ENCODE data around the gene ST6GALNAC3. TPM values are rescaled to one million over a fixed set of nuclear protein-coding genes. Genes with fewer than 3 reads are reported as not detected.
"Not testable (repeated sequence)": the region's sequence is repeated elsewhere in the genome, so short reads cannot be mapped to it uniquely, and the experiment has no call there.

The ST6GALNAC3 gene
- total RNA-seq, 2 experiments from 2014 or later = 3.0 to 3.5 TPM

DNA sequence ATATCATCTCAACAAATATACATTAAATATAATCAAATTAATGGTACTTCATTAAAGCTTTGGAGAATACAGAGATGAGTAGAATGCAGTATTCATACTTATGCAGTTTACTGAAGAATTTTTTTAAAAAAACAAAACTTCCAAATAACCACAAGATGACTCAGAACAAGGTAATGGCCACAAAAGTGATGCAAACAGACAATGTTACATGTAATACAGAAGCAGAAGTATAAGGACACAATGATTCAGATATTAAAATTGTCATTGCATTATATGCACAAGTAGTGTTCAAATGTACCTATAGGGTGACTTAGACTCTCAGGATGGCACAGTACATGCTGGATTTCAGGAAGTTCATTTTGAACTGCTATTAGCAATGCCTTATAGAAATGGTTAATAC is 565.5 kb downstream of the ST6GALNAC3 start:
- Mint-ChIP-seq H3K27me3 (no peaks in the 10 kb centered on the region), H3K9me3 (peaks cover 2% of the 10 kb centered on the region), H3K36me3 (no peaks in the 10 kb centered on the region), H3K4me1 (peaks cover 2% of the 10 kb centered on the region), H3K27ac (no peak overlapping the region), H3K4me3 (no peak overlapping the region)
- no peak for DNase-seq

DNA sequence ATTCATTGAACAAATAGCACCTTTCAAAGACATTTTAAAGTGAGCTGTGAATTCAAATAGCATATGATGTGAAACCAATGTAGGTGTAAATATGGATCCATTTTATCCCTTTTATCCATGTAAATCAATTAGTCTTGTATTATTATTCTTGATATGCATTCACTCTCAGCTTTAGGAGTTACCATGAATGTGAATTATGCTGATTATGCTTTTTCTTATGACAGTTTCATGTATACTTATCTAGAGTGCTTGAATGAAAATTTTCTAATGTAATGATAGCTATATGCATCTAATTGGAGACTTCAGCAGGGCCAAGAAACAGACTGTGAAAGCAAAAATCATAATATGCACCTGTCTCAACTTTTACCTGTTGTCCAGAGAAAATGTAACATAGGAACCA is 566.2 kb downstream of the ST6GALNAC3 start:
- no peak for DNase-seq
- peaks cover 2% of the 10 kb centered on the region for H3K4me1 Mint-ChIP-seq
- H3K9me3 Mint-ChIP-seq = peaks cover 2% of the 10 kb centered on the region
- H3K36me3 Mint-ChIP-seq = no peaks in the 10 kb centered on the region
- H3K27ac Mint-ChIP-seq = no peak overlapping the region
- no peaks in the 10 kb centered on the region for H3K27me3 Mint-ChIP-seq
- H3K4me3 Mint-ChIP-seq = no peak overlapping the region

DNA sequence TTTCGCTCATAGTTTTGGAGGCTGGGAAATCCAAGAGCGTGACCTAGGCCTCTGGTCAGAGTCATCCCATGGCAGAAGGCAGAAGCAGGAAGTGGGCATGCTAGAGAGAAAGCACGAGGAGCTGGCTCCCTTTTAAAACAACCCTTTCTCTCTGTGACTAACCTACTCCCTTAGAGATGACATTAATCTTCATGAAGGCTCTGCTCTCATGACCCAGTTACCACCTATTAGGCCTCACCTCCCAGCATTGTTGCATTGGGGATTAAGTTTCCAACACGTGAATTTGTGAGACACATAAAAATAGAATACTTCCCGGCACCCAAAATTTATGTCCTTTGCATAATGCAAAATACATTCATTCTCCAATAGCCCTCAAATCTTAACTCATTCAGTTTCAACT is 569.6 kb downstream of the ST6GALNAC3 start:
- peaks cover 2% of the 10 kb centered on the region for H3K9me3 Mint-ChIP-seq
- H3K27ac Mint-ChIP-seq = no peak overlapping the region
- peaks cover 8% of the 10 kb centered on the region for H3K27me3 Mint-ChIP-seq
- no peaks in the 10 kb centered on the region for H3K36me3 Mint-ChIP-seq
- H3K4me1 Mint-ChIP-seq = no peaks in the 10 kb centered on the region
- DNase-seq = no peak
- no peak overlapping the region for H3K4me3 Mint-ChIP-seq

- peaks cover 15% of the 10 kb centered on the region for H3K9me3 Mint-ChIP-seq
- not testable (repeated sequence) for H3K4me3 Mint-ChIP-seq, H3K27me3 Mint-ChIP-seq, H3K27ac Mint-ChIP-seq, DNase-seq, H3K4me1 Mint-ChIP-seq, H3K36me3 Mint-ChIP-seq
Measured at GRCh38 chr1:76652860-76653259, 578.3 kb downstream of the ST6GALNAC3 start.

GRCh38 chr1:76657623-76658022 is 583.1 kb downstream of the ST6GALNAC3 start:
- no peaks in the 10 kb centered on the region for H3K4me1 Mint-ChIP-seq
- H3K27ac Mint-ChIP-seq = no peak overlapping the region
- no peaks in the 10 kb centered on the region for H3K36me3 Mint-ChIP-seq

GRCh38 chr1:76659171-76659940 is 584.8 kb downstream of the ST6GALNAC3 start:
- peaks cover 14% of the 10 kb centered on the region for H3K9me3 Mint-ChIP-seq
- no peak for DNase-seq
- H3K4me1 Mint-ChIP-seq = no peaks in the 10 kb centered on the region
- no peak overlapping the region for H3K4me3 Mint-ChIP-seq
- no peaks in the 10 kb centered on the region for H3K36me3 Mint-ChIP-seq
- H3K27ac Mint-ChIP-seq = no peak overlapping the region
- peaks cover 5% of the 10 kb centered on the region for H3K27me3 Mint-ChIP-seq

More at GRCh38 chr1:76657623-76658022, 583.1 kb downstream of the ST6GALNAC3 start:
- Mint-ChIP-seq H3K4me3 (no peak overlapping the region), H3K9me3 (peaks cover 12% of the 10 kb centered on the region), H3K27me3 (peaks cover 5% of the 10 kb centered on the region)
- DNase-seq = no peak

DNA sequence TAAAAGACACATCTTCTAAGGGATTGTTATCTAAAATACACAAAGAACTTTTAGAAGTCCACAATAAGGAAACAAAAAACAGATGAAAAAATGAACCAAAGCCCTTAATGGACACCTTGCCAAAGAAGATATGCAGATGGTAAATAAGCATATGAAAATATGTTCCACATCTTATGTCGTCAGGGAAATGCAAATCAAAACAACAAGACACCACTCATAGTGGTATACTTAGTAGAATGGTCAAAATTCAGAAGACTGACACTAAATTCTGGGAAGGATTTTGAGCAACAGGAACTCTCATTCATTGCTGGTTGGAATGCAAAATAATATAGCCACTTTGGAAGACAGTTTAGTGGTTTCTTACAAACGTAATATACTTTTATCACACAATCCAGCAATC is 587.0 kb downstream of the ST6GALNAC3 start:
- H3K4me3 Mint-ChIP-seq = no peak overlapping the region
- peaks cover 15% of the 10 kb centered on the region for H3K9me3 Mint-ChIP-seq
- no peak for DNase-seq
- peaks cover 5% of the 10 kb centered on the region for H3K27me3 Mint-ChIP-seq
- H3K36me3 Mint-ChIP-seq = no peaks in the 10 kb centered on the region
- no peak overlapping the region for H3K27ac Mint-ChIP-seq
- no peaks in the 10 kb centered on the region for H3K4me1 Mint-ChIP-seq

DNA sequence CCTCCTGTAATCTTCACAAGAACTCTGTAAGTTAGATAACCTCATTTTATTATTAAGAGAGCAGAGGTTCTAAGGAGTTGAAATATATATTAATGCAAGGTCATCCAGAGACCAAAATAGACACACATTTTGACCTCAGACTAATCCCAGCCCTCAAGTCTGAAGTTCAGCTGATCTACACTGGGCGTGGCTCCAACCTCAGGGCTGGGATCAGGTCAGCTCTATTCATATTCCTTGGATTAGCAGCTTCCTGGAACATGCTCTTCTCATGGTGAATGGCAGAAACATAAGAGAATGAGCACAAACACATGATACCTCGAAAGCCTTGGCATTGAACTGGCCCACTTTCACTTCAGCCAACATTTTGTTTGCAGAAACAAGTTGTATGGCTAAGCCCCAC is 592.0 kb downstream of the ST6GALNAC3 start:
- H3K4me1 Mint-ChIP-seq = peaks cover 6% of the 10 kb centered on the region
- no peaks in the 10 kb centered on the region for H3K36me3 Mint-ChIP-seq
- H3K4me3 Mint-ChIP-seq = no peak overlapping the region
- H3K27me3 Mint-ChIP-seq = no peaks in the 10 kb centered on the region
- H3K9me3 Mint-ChIP-seq = peaks cover 5% of the 10 kb centered on the region
- DNase-seq = no peak
- no peak overlapping the region for H3K27ac Mint-ChIP-seq

- DNase-seq = no peak
- Mint-ChIP-seq H3K4me3 (no peak overlapping the region), H3K4me1 (peaks cover 6% of the 10 kb centered on the region), H3K36me3 (no peaks in the 10 kb centered on the region), H3K27ac (no peak overlapping the region), H3K27me3 (no peaks in the 10 kb centered on the region), H3K9me3 (peaks cover 5% of the 10 kb centered on the region)
Measured at GRCh38 chr1:76668046-76668445, 593.5 kb downstream of the ST6GALNAC3 start.

GRCh38 chr1:76669131-76669530 is 594.6 kb downstream of the ST6GALNAC3 start:
- peaks cover 6% of the 10 kb centered on the region for H3K4me1 Mint-ChIP-seq
- peaks cover 5% of the 10 kb centered on the region for H3K9me3 Mint-ChIP-seq
- no peaks in the 10 kb centered on the region for H3K27me3 Mint-ChIP-seq
- H3K4me3 Mint-ChIP-seq = no peak overlapping the region
- no peak overlapping the region for H3K27ac Mint-ChIP-seq
- no peaks in the 10 kb centered on the region for H3K36me3 Mint-ChIP-seq
- no peak for DNase-seq

GRCh38 chr1:76669624-76670315 is 595.2 kb downstream of the ST6GALNAC3 start:
- H3K9me3 Mint-ChIP-seq = peaks cover 2% of the 10 kb centered on the region
- H3K27ac Mint-ChIP-seq = no peak overlapping the region
- no peak for DNase-seq
- H3K27me3 Mint-ChIP-seq = peaks cover 2% of the 10 kb centered on the region
- H3K36me3 Mint-ChIP-seq = no peaks in the 10 kb centered on the region
- H3K4me1 Mint-ChIP-seq = peaks cover 6% of the 10 kb centered on the region
- H3K4me3 Mint-ChIP-seq = no peak overlapping the region

DNA sequence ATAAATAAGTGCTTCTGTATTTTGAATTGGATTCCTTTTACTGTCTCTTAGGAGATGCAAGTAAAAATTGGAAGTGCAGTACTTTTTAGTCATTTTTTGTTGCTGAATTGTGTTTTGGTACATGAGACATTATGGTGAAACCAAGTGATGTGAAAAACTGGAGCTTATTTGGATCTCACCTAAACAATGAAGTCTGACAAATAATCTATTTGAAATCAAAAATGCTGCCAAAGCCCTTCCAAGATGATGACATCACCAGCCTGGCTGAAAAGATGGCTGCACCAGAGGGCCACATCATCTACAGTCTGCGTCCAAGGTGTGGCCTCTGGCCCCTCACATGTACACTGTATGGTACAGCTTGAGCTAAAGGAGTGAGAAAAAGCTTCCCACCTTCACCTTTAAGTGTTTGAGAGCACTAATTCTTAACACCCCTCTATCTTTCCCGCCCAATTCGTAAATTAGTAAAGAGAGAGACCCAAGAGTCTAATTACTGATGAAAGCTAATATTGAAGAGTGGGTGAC is 600.2 kb downstream of the ST6GALNAC3 start:
- Mint-ChIP-seq H3K4me3 (no peak overlapping the region), H3K36me3 (no peaks in the 10 kb centered on the region), H3K27ac (no peak overlapping the region), H3K9me3 (peaks cover 2% of the 10 kb centered on the region), H3K4me1 (peaks cover 4% of the 10 kb centered on the region), H3K27me3 (peaks cover 5% of the 10 kb centered on the region)
- no peak for DNase-seq

DNA sequence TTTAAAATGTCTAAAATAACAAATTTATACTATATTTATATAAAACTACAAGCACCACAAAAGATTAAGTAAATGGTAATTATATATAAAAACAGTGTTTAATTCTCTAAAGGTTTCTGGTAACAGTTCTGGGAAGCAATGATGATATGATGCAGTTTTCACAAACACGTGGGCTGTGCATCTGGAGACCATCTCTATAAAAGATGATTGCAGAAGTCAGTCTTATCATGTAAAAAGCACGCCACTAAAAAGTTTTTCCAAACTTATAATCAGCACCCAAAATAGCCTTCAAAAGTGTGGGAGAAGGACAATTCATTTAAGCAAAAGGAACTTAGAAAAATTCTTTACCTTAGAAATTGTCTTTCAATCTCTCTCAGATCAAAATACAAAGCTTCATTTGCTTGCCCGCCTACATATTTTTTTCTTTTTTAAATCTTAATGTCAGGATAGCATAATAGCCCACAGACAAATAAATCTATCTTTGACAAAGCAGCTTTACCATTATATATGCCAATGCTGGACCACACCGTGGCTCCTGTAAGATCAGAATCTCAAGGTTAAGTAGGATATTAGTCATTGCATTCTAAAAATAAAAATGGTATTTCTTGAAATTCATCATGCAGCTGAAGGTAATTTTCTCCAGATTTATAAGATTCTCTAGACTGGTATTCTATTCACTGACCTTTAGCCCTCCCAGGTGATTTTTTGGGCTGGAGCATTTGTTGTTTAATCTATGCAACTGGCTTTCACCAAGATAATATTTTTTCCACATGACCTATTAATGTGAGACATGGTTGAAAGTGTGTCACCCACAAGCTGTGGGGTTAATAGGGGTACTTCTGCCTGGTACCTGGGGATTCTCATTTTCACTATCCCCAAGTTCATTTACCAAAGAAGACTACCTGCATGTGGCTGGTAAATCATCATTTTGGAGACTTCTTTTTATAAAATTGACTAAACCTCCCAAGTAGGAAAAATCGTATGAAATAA is 603.2 kb downstream of the ST6GALNAC3 start:
- no peak for DNase-seq
- peaks cover 1% of the 10 kb centered on the region for H3K4me1 Mint-ChIP-seq
- no peak overlapping the region for H3K27ac Mint-ChIP-seq
- no peaks in the 10 kb centered on the region for H3K9me3 Mint-ChIP-seq
- no peak overlapping the region for H3K4me3 Mint-ChIP-seq
- no peaks in the 10 kb centered on the region for H3K36me3 Mint-ChIP-seq
- H3K27me3 Mint-ChIP-seq = peaks cover 5% of the 10 kb centered on the region

DNA sequence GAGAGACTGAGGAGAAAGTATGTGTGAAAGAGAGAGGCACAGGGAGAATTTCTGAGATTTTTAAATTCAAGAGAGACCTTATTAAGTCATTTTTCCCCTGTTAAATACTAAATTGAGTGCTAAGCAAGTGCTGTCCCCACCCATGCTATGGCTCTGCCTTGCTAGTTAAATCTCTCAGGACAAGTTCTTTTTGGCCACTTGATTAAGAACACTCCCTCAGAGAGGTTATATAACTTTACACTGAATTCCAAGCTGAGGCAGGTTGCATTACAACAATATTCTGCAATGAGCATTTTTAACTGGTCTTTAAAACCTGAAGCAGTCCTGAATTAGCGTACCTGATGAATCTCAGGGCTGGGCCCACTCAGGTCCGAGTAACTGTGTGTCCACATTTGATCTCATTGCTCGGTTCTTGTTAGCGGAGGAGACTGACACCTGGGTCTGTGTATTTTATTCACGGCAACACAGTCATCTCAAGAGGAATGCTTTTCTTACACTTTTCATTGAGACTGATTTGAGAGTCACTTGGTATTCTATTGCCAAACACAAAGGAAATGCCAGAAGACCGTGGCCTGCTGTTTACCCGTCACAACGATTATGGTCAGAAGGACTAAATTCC is 605.1 kb downstream of the ST6GALNAC3 start:
- peaks cover 4% of the 10 kb centered on the region for H3K27me3 Mint-ChIP-seq
- no peak overlapping the region for H3K4me3 Mint-ChIP-seq
- H3K9me3 Mint-ChIP-seq = no peaks in the 10 kb centered on the region
- no peaks in the 10 kb centered on the region for H3K36me3 Mint-ChIP-seq
- H3K27ac Mint-ChIP-seq = no peak overlapping the region
- peaks cover 1% of the 10 kb centered on the region for H3K4me1 Mint-ChIP-seq
- no peak for DNase-seq
